PFSK-1 (cell line): ENCODE results near the gene MTUS2.

Experiments
- FOXP2 ChIP-seq: optimal IDR thresholded peaks from 2 replicates; pipeline ENCODE3; 2011; ENCODE audit warnings: borderline replicate concordance, control low read depth, inconsistent platforms; ENCODE audit not compliant: insufficient read depth; ENCODE audit errors: extremely low read length, extremely low read depth
- POLR2AphosphoS5 ChIP-seq: IDR thresholded peaks from 2 replicates; pipeline ENCODE4 v1.6.1; 2012; ENCODE audit warnings: low read depth, mild to moderate bottlenecking, control low read depth, low read length, moderate library complexity
- REST ChIP-seq, 2 experiments: IDR thresholded peaks; 2 replicates each; pipeline versions ENCODE4 v1.6.1 to v1.8.0; 2011 to 2012; ENCODE audit warnings: low read depth in 2 of 2, low read length in 2 of 2, control low read depth in 1 of 2, inconsistent platforms in 1 of 2, mild to moderate bottlenecking in 1 of 2, moderate library complexity in 1 of 2; ENCODE audit not compliant: insufficient read depth in 1 of 2
- SIN3A ChIP-seq: IDR thresholded peaks from 2 replicates; pipeline ENCODE4 v1.6.1; 2012; ENCODE audit warnings: mild to moderate bottlenecking, low read length, moderate library complexity, borderline replicate concordance; ENCODE audit not compliant: insufficient read depth
- TAF1 ChIP-seq: IDR thresholded peaks from 2 replicates; pipeline ENCODE4 v1.6.1; 2012; ENCODE audit warnings: low read length, control low read depth, borderline replicate concordance; ENCODE audit not compliant: insufficient read depth

Gene MTUS2

GRCh38 chr13:29099781-29100406, 279.8 kb downstream of the MTUS2 start:
- TF ChIP-seq FOXP2: no peak
- no peak for TF ChIP-seq SIN3A
- no peak for TF ChIP-seq TAF1
- TF ChIP-seq REST (IDR thresholded peaks at IDR 0.05; ENCODE audit: insufficient read depth in 1 of 2, low read depth in 2 of 2, low read length in 2 of 2): no peak
- TF ChIP-seq POLR2AphosphoS5: no peak

- no peak for TF ChIP-seq POLR2AphosphoS5
- TF ChIP-seq TAF1: no peak
- no peak for TF ChIP-seq SIN3A
These were observed 280.6 kb downstream of the MTUS2 start for GRCh38 chr13:29100758-29101157.

- TF ChIP-seq SIN3A (no peak), POLR2AphosphoS5 (no peak), REST (IDR thresholded peaks at IDR 0.05; ENCODE audit: insufficient read depth in 1 of 2, low read depth in 2 of 2, low read length in 2 of 2) (no peak), TAF1 (no peak), FOXP2 (no peak)
These were observed 281.3 kb downstream of the MTUS2 start for GRCh38 chr13:29101409-29101808.

- no peak for TF ChIP-seq FOXP2
- TF ChIP-seq REST (IDR thresholded peaks at IDR 0.05; ENCODE audit: insufficient read depth in 1 of 2, low read depth in 2 of 2, low read length in 2 of 2): no peak
- TF ChIP-seq SIN3A: no peak
These were observed 281.8 kb downstream of the MTUS2 start for GRCh38 chr13:29101905-29102304.

- TF ChIP-seq FOXP2: no peak
- no peak for TF ChIP-seq SIN3A
- TF ChIP-seq POLR2AphosphoS5: no peak
- TF ChIP-seq TAF1: no peak
- no peak for TF ChIP-seq REST (IDR thresholded peaks at IDR 0.05; ENCODE audit: insufficient read depth in 1 of 2, low read depth in 2 of 2, low read length in 2 of 2)
These were observed 283.1 kb downstream of the MTUS2 start for GRCh38 chr13:29103065-29103800.
